ENCODE measurements around the gene FGD6. TPM values are rescaled to one million over a fixed set of nuclear protein-coding genes. Genes with fewer than 3 reads are reported as not detected.
A peak's percentile ranks its signal among the peaks of the same experiment; 100 is the strongest.

The FGD6 gene
- total and polyA plus RNA-seq, 3 experiments from 2014 or later = 0.36 to 0.92 (median 0.75) TPM

- Histone ChIP-seq H3K9me3 (ENCODE audit: low read length) (no peaks in the 10 kb centered on the region), H3K4me1 (ENCODE audit: insufficient read depth, low read length) (no peaks in the 10 kb centered on the region), H3K27me3 (ENCODE audit: insufficient read depth, low read length, poor library complexity, severe bottlenecking) (no peaks in the 10 kb centered on the region), H3K36me3 (ENCODE audit: insufficient read depth, low read length) (no peaks in the 10 kb centered on the region), H3K27ac (ENCODE audit: low read depth, low read length) (no peak overlapping the region), H3K4me3 (ENCODE audit: low read length) (no peak overlapping the region)
- ChIA-PET CTCF (no interaction called here), POLR2A (no interaction called here)
- Mint-ChIP-seq H3K36me3 (no peaks in the 10 kb centered on the region), H3K27ac (no peak overlapping the region), H3K9me3 (no peaks in the 10 kb centered on the region), H3K27me3 (peaks cover 0 to 3% of the 10 kb centered on the region in 2 donors), H3K4me3 (no peak overlapping the region), H3K4me1 (no peaks in the 10 kb centered on the region)
- DNase-seq = no peak
These were observed 38.3 kb downstream of the FGD6 start for GRCh38 chr12:95179011-95179410.

- POLR2A ChIA-PET = no interaction called here
- H3K27me3 ChIP-seq (ENCODE audit: insufficient read depth, low read length, poor library complexity, severe bottlenecking) = no peaks in the 10 kb centered on the region
- CTCF ChIA-PET = no interaction called here
These were observed 39.1 kb downstream of the FGD6 start for GRCh38 chr12:95178136-95178535.

GRCh38 chr12:95177201-95177768, 40.0 kb downstream of the FGD6 start:
- Histone ChIP-seq H3K27me3 (ENCODE audit: insufficient read depth, low read length, poor library complexity, severe bottlenecking) (no peaks in the 10 kb centered on the region), H3K4me3 (ENCODE audit: low read length) (no peak overlapping the region), H3K27ac (ENCODE audit: low read depth, low read length) (no peak overlapping the region), H3K4me1 (ENCODE audit: insufficient read depth, low read length) (no peaks in the 10 kb centered on the region), H3K36me3 (ENCODE audit: insufficient read depth, low read length) (no peaks in the 10 kb centered on the region), H3K9me3 (ENCODE audit: low read length) (no peaks in the 10 kb centered on the region)
- Mint-ChIP-seq H3K4me3 (no peak overlapping the region), H3K27ac (no peak overlapping the region), H3K9me3 (no peaks in the 10 kb centered on the region), H3K27me3 (peaks cover 0 to 3% of the 10 kb centered on the region in 2 donors), H3K36me3 (no peaks in the 10 kb centered on the region), H3K4me1 (no peaks in the 10 kb centered on the region)
- CTCF ChIA-PET = interaction anchor here (0.7 kb wide), 1 partner anchor 11 kb away, joined by 3 read pairs; no protein-coding TSS in a partner anchor
- DNase-seq = no peak
- POLR2A ChIA-PET = no interaction called here

More at GRCh38 chr12:95178136-95178535, 39.1 kb downstream of the FGD6 start:
- no peaks in the 10 kb centered on the region for H3K4me1 Mint-ChIP-seq
- no peak for DNase-seq
- Histone ChIP-seq H3K27ac (ENCODE audit: low read depth, low read length) (no peak overlapping the region), H3K4me1 (ENCODE audit: insufficient read depth, low read length) (no peaks in the 10 kb centered on the region), H3K4me3 (ENCODE audit: low read length) (no peak overlapping the region), H3K36me3 (ENCODE audit: insufficient read depth, low read length) (no peaks in the 10 kb centered on the region), H3K9me3 (ENCODE audit: low read length) (no peaks in the 10 kb centered on the region)
- no peak overlapping the region for H3K27ac Mint-ChIP-seq
- no peaks in the 10 kb centered on the region for H3K9me3 Mint-ChIP-seq
- H3K36me3 Mint-ChIP-seq = no peaks in the 10 kb centered on the region
- H3K4me3 Mint-ChIP-seq = no peak overlapping the region
- peaks cover 0 to 3% of the 10 kb centered on the region in 2 donors for H3K27me3 Mint-ChIP-seq

GRCh38 chr12:95173392-95174251, 43.6 kb downstream of the FGD6 start:
- no peaks in the 10 kb centered on the region for H3K36me3 ChIP-seq (ENCODE audit: insufficient read depth, low read length)
- H3K4me1 ChIP-seq (ENCODE audit: insufficient read depth, low read length) = no peaks in the 10 kb centered on the region
- H3K9me3 ChIP-seq (ENCODE audit: low read length) = no peaks in the 10 kb centered on the region
- H3K36me3 Mint-ChIP-seq = no peaks in the 10 kb centered on the region
- ChIA-PET POLR2A (no interaction called here), CTCF (no interaction called here)
- no peak for DNase-seq
- no peak overlapping the region for H3K27ac Mint-ChIP-seq
- H3K4me3 Mint-ChIP-seq = no peak overlapping the region
- H3K27me3 ChIP-seq (ENCODE audit: insufficient read depth, low read length, poor library complexity, severe bottlenecking) = no peaks in the 10 kb centered on the region
- H3K27ac ChIP-seq (ENCODE audit: low read depth, low read length) = no peak overlapping the region
- H3K4me3 ChIP-seq (ENCODE audit: low read length) = no peak overlapping the region
- peaks cover 0 to 7% of the 10 kb centered on the region in 2 donors for H3K27me3 Mint-ChIP-seq
- H3K4me1 Mint-ChIP-seq = no peaks in the 10 kb centered on the region
- H3K9me3 Mint-ChIP-seq = no peaks in the 10 kb centered on the region

GRCh38 chr12:95169368-95169767, 47.9 kb downstream of the FGD6 start:
- Mint-ChIP-seq H3K27me3 (peaks cover 3 to 4% of the 10 kb centered on the region in 2 donors), H3K27ac (peak overlapping the region in 1 of 8 donors; percentile 0), H3K36me3 (no peaks in the 10 kb centered on the region), H3K4me1 (no peaks in the 10 kb centered on the region), H3K4me3 (no peak overlapping the region), H3K9me3 (no peaks in the 10 kb centered on the region)
- H3K4me3 ChIP-seq (ENCODE audit: low read length) = no peak overlapping the region
- DNase-seq = no peak
- ChIA-PET CTCF (no interaction called here), POLR2A (no interaction called here)
- H3K4me1 ChIP-seq (ENCODE audit: insufficient read depth, low read length) = no peaks in the 10 kb centered on the region
- H3K9me3 ChIP-seq (ENCODE audit: low read length) = no peaks in the 10 kb centered on the region
- H3K27ac ChIP-seq (ENCODE audit: low read depth, low read length) = no peak overlapping the region
- no peaks in the 10 kb centered on the region for H3K36me3 ChIP-seq (ENCODE audit: insufficient read depth, low read length)
- H3K27me3 ChIP-seq (ENCODE audit: insufficient read depth, low read length, poor library complexity, severe bottlenecking) = no peaks in the 10 kb centered on the region

- Mint-ChIP-seq H3K9me3 (no peaks in the 10 kb centered on the region), H3K27ac (no peak overlapping the region), H3K4me1 (no peaks in the 10 kb centered on the region), H3K36me3 (no peaks in the 10 kb centered on the region), H3K27me3 (peaks cover 3 to 4% of the 10 kb centered on the region in 2 donors), H3K4me3 (no peak overlapping the region)
- H3K36me3 ChIP-seq (ENCODE audit: insufficient read depth, low read length) = no peaks in the 10 kb centered on the region
- H3K9me3 ChIP-seq (ENCODE audit: low read length) = no peaks in the 10 kb centered on the region
- ChIA-PET POLR2A (no interaction called here), CTCF (interaction anchor here (0.7 kb wide), 1 partner anchor 1353 kb away, joined by 4 read pairs; no protein-coding TSS in a partner anchor)
- no peaks in the 10 kb centered on the region for H3K27me3 ChIP-seq (ENCODE audit: insufficient read depth, low read length, poor library complexity, severe bottlenecking)
- H3K4me3 ChIP-seq (ENCODE audit: low read length) = no peak overlapping the region
- no peaks in the 10 kb centered on the region for H3K4me1 ChIP-seq (ENCODE audit: insufficient read depth, low read length)
- H3K27ac ChIP-seq (ENCODE audit: low read depth, low read length) = no peak overlapping the region
- DNase-seq = no peak
These were observed 48.5 kb downstream of the FGD6 start for GRCh38 chr12:95168746-95169145.

- peaks cover 0 to 4% of the 10 kb centered on the region in 2 donors for H3K27me3 Mint-ChIP-seq
- Histone ChIP-seq H3K36me3 (ENCODE audit: insufficient read depth, low read length) (no peaks in the 10 kb centered on the region), H3K4me3 (ENCODE audit: low read length) (no peak overlapping the region), H3K27ac (ENCODE audit: low read depth, low read length) (no peak overlapping the region), H3K27me3 (ENCODE audit: insufficient read depth, low read length, poor library complexity, severe bottlenecking) (no peaks in the 10 kb centered on the region), H3K9me3 (ENCODE audit: low read length) (no peaks in the 10 kb centered on the region), H3K4me1 (ENCODE audit: insufficient read depth, low read length) (no peaks in the 10 kb centered on the region)
- no peak overlapping the region for H3K27ac Mint-ChIP-seq
- H3K9me3 Mint-ChIP-seq = no peaks in the 10 kb centered on the region
- ChIA-PET CTCF (no interaction called here), POLR2A (no interaction called here)
- H3K36me3 Mint-ChIP-seq = no peaks in the 10 kb centered on the region
- DNase-seq = no peak
- H3K4me3 Mint-ChIP-seq = no peak overlapping the region
- H3K4me1 Mint-ChIP-seq = no peaks in the 10 kb centered on the region
These were observed 52.6 kb downstream of the FGD6 start for GRCh38 chr12:95164656-95165055.

- Histone ChIP-seq H3K4me3 (ENCODE audit: low read length) (no peak overlapping the region), H3K4me1 (ENCODE audit: insufficient read depth, low read length) (no peaks in the 10 kb centered on the region), H3K9me3 (ENCODE audit: low read length) (no peaks in the 10 kb centered on the region), H3K27ac (ENCODE audit: low read depth, low read length) (no peak overlapping the region), H3K36me3 (ENCODE audit: insufficient read depth, low read length) (no peaks in the 10 kb centered on the region), H3K27me3 (ENCODE audit: insufficient read depth, low read length, poor library complexity, severe bottlenecking) (no peaks in the 10 kb centered on the region)
- DNase-seq = no peak
- Mint-ChIP-seq H3K4me1 (no peaks in the 10 kb centered on the region), H3K36me3 (peaks cover 0 to 3% (median 0%) of the 10 kb centered on the region in 3 donors), H3K27me3 (peaks cover 3 to 7% of the 10 kb centered on the region in 2 donors), H3K9me3 (peaks cover 2 to 9% (median 4%) of the 10 kb centered on the region in 5 donors), H3K27ac (peak overlapping the region in 1 of 8 donors; percentile 29), H3K4me3 (no peak overlapping the region)
- ChIA-PET CTCF (no interaction called here), POLR2A (no interaction called here)
These were observed 58.3 kb downstream of the FGD6 start for GRCh38 chr12:95158919-95159318.
